Mammary epithelial cell (primary cell): ENCODE results near the gene DGKZ.

Source experiments
- EZH2 ChIP-seq: IDR thresholded peaks from 2 replicates; pipeline ENCODE4 v1.6.1; 2012; ENCODE audit warnings: low read length, inconsistent platforms, borderline replicate concordance
- TF ChIP-seq, protein P1 (sequence below), 2 donors: IDR thresholded peaks in 1 of 2; conservative IDR thresholded peaks in 1 of 2; 2 replicates each; pipeline ENCODE4 v1.5.1; 2011 to 2012; ENCODE audit warnings: inconsistent platforms in 2 of 2, low read length in 2 of 2, mild to moderate bottlenecking in 2 of 2, control low read depth in 1 of 2, low read depth in 1 of 2; ENCODE audit not compliant: insufficient read depth in 1 of 2; ENCODE audit errors: extremely low read depth in 1 of 2

DNA sequence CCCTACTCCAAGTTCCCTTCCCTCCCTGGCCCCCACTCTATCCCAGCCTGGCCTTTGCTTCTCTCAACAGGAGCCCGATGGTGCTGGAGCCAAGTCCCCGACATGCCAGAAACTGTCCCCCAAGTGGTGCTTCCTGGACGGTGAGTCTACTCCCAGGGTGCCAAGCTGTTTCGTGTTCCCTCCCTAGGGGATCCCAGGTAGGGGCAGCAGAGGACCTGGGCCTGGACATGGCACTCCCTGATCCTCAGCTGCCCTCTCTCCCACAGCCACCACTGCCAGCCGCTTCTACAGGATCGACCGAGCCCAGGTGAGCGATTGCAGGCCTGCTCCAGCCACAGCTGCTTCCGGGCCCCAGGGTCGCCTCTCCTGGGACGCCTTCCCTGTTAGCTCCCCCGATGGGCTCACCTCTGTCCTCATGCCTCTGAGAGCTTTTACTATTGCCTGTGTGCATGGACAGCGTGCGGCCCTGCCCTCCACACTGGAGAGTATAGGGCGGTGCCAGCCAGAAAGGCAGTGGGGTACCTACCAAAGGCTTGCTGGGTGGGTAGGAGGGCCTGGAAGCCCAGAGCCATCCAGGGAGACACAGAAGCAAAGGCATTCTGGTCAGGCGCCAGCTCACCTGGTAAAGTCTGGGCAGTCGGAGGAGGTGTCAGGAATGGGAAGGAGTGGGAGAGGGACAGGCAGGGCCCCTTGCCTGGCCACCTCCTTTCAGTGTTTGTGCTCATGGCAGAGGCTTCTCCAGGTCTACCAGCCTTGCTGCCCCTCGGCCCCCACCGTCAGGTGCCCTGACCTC is 29.2 kb downstream of the DGKZ start:
- TF ChIP-seq, protein P1, sequence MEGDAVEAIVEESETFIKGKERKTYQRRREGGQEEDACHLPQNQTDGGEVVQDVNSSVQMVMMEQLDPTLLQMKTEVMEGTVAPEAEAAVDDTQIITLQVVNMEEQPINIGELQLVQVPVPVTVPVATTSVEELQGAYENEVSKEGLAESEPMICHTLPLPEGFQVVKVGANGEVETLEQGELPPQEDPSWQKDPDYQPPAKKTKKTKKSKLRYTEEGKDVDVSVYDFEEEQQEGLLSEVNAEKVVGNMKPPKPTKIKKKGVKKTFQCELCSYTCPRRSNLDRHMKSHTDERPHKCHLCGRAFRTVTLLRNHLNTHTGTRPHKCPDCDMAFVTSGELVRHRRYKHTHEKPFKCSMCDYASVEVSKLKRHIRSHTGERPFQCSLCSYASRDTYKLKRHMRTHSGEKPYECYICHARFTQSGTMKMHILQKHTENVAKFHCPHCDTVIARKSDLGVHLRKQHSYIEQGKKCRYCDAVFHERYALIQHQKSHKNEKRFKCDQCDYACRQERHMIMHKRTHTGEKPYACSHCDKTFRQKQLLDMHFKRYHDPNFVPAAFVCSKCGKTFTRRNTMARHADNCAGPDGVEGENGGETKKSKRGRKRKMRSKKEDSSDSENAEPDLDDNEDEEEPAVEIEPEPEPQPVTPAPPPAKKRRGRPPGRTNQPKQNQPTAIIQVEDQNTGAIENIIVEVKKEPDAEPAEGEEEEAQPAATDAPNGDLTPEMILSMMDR (conservative IDR thresholded peaks at IDR 0.05 in 1 of 2, IDR thresholded peaks at IDR 0.05 in 1 of 2; ENCODE audit: extremely low read depth in 1 of 2, insufficient read depth in 1 of 2, low read depth in 1 of 2, low read length in 2 of 2), result no peak
- TF ChIP-seq EZH2, result no peak
